Fibroblast of lung (primary cell): ENCODE data around the gene TCFL5.

Source experiments
- EZH2 ChIP-seq: IDR thresholded peaks from 2 replicates; pipeline ENCODE4 v1.5.1; 2012; ENCODE audit warnings: low read length, control low read depth, mild to moderate bottlenecking; ENCODE audit errors: missing control alignments
- TF ChIP-seq, protein P1 (sequence below), 2 donors: IDR thresholded peaks in 1 of 2; conservative IDR thresholded peaks in 1 of 2; 1 replicate in 1 of 2; 2 replicates in 1 of 2; pipeline ENCODE4 v1.5.1; 2011 to 2012; ENCODE audit warnings: low read length in 2 of 2, control low read depth in 1 of 2, inconsistent platforms in 1 of 2, low read depth in 1 of 2, mild to moderate bottlenecking in 1 of 2

DNA sequence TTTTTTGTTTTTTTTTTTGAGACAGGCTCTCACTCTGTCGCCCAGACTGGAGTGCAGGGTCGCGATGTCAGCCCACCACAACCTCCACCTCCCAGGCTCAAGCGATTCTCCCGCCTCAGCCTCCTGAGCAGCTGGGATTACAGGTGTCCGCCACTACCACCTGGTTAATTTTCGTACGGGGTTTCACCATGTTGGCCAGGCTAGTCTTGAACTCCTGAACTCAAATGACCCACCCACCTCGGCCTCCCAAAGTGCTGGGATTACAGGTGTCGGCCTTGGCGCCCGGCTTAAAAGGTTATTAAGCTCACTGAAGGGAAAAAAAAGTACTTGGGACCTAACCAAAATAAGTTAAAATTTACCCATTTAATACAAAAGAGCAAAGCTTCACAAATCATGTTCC, 1.9 kb downstream of the TCFL5 start:
- TF ChIP-seq, protein P1, sequence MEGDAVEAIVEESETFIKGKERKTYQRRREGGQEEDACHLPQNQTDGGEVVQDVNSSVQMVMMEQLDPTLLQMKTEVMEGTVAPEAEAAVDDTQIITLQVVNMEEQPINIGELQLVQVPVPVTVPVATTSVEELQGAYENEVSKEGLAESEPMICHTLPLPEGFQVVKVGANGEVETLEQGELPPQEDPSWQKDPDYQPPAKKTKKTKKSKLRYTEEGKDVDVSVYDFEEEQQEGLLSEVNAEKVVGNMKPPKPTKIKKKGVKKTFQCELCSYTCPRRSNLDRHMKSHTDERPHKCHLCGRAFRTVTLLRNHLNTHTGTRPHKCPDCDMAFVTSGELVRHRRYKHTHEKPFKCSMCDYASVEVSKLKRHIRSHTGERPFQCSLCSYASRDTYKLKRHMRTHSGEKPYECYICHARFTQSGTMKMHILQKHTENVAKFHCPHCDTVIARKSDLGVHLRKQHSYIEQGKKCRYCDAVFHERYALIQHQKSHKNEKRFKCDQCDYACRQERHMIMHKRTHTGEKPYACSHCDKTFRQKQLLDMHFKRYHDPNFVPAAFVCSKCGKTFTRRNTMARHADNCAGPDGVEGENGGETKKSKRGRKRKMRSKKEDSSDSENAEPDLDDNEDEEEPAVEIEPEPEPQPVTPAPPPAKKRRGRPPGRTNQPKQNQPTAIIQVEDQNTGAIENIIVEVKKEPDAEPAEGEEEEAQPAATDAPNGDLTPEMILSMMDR (conservative IDR thresholded peaks at IDR 0.05 in 1 of 2, IDR thresholded peaks at IDR 0.05 in 1 of 2; ENCODE audit: low read depth in 1 of 2, low read length in 2 of 2) = no peak
- no peak for TF ChIP-seq EZH2
